ENCODE data around the gene SERPINA5. TPM values are rescaled to one million over a fixed set of nuclear protein-coding genes. Genes with fewer than 3 reads are reported as not detected.
"Not testable (repeated sequence)": the region's sequence is repeated elsewhere in the genome, so short reads cannot be mapped to it uniquely, and the experiment has no call there.

SERPINA5 gene
- total RNA-seq, 4 donors from 2014 or later = not detected

- no peaks in the 10 kb centered on the region for H3K36me3 ChIP-seq
- H3K27ac ChIP-seq = no peak overlapping the region
- H3K4me3 ChIP-seq = no peak overlapping the region
- no peaks in the 10 kb centered on the region for H3K27me3 ChIP-seq
- H3K4me1 ChIP-seq = no peaks in the 10 kb centered on the region
- TF ChIP-seq CTCF (IDR thresholded peaks at IDR 0.05) = no peak
- no peak for DNase-seq
- no peaks in the 10 kb centered on the region for H3K9me3 ChIP-seq
Measured at GRCh38 chr14:94631536-94632304, 50.5 kb downstream of the SERPINA5 start.

- no peaks in the 10 kb centered on the region for H3K4me1 ChIP-seq
- no peak for DNase-seq
- H3K36me3 ChIP-seq = no peaks in the 10 kb centered on the region
- no peak overlapping the region for H3K27ac ChIP-seq
- TF ChIP-seq POLR2A (IDR thresholded peaks at IDR 0.05) (no peak), CTCF (IDR thresholded peaks at IDR 0.05) (no peak)
- H3K27me3 ChIP-seq = no peaks in the 10 kb centered on the region
- no peak overlapping the region for H3K4me3 ChIP-seq
- H3K9me3 ChIP-seq = no peaks in the 10 kb centered on the region
Measured at GRCh38 chr14:94632305-94632590, 51.0 kb downstream of the SERPINA5 start.

- Histone ChIP-seq H3K4me1 (no peaks in the 10 kb centered on the region), H3K27ac (no peak overlapping the region), H3K27me3 (no peaks in the 10 kb centered on the region), H3K9me3 (no peaks in the 10 kb centered on the region), H3K36me3 (no peaks in the 10 kb centered on the region), H3K4me3 (no peak overlapping the region)
- no peak for DNase-seq
- TF ChIP-seq POLR2A (IDR thresholded peaks at IDR 0.05) (no peak), CTCF (IDR thresholded peaks at IDR 0.05) (no peak)
Measured at GRCh38 chr14:94633121-94633520, 51.9 kb downstream of the SERPINA5 start.

GRCh38 chr14:94635154-94635553, 53.9 kb downstream of the SERPINA5 start:
- no peak for DNase-seq
- Histone ChIP-seq H3K9me3 (no peaks in the 10 kb centered on the region), H3K27ac (no peak overlapping the region), H3K4me3 (no peak overlapping the region), H3K4me1 (no peaks in the 10 kb centered on the region), H3K36me3 (no peaks in the 10 kb centered on the region), H3K27me3 (no peaks in the 10 kb centered on the region)
- no peak for TF ChIP-seq CTCF (IDR thresholded peaks at IDR 0.05)
- no peak for TF ChIP-seq POLR2A (IDR thresholded peaks at IDR 0.05)

- Histone ChIP-seq H3K4me1 (no peaks in the 10 kb centered on the region), H3K27me3 (no peaks in the 10 kb centered on the region), H3K27ac (no peak overlapping the region), H3K9me3 (no peaks in the 10 kb centered on the region), H3K4me3 (no peak overlapping the region), H3K36me3 (no peaks in the 10 kb centered on the region)
- no peak for DNase-seq
- no peak for TF ChIP-seq POLR2A (IDR thresholded peaks at IDR 0.05)
- TF ChIP-seq CTCF (IDR thresholded peaks at IDR 0.05) = peak in 2 of 6 experiments; percentile 11 to 13
Measured at GRCh38 chr14:94636744-94637412, 55.7 kb downstream of the SERPINA5 start.

- H3K4me3 ChIP-seq, H3K9me3 ChIP-seq: not testable (repeated sequence)
Measured at GRCh38 chr14:94637814-94638213, 56.6 kb downstream of the SERPINA5 start.

More at GRCh38 chr14:94637814-94638213, 56.6 kb downstream of the SERPINA5 start:
- not testable (repeated sequence) for DNase-seq, H3K4me1 ChIP-seq, H3K36me3 ChIP-seq, H3K27ac ChIP-seq, H3K27me3 ChIP-seq
